Calu3 (cell line): ENCODE measurements around the gene FGF5. TPM values are rescaled to one million over a fixed set of nuclear protein-coding genes. Genes with fewer than 3 reads are reported as not detected.
"Not testable (repeated sequence)": the region's sequence is repeated elsewhere in the genome, so short reads cannot be mapped to it uniquely, and the experiment has no call there.

Experiments
- BruUV-seq: library from RNA; stranded (reverse); fragments of 400-500 nt; replicated peaks from 2 replicates; lab custom pipeline; 2021; lab: Mats Ljungman, UMichigan
- CTCF ChIA-PET: fragments of 300-600 bp; sonication (Branson Sonifier 250); formaldehyde crosslinking; loops from one replicate; lab custom pipeline; 2022; ENCODE audit warnings: antibody characterized with exemption; lab: Charles Lee
- DNase-seq: peaks from one replicate; pipeline ENCODE4 v3.0.0; 2022
- H3K27ac Mint-ChIP-seq: one replicate; pipeline ENCODE4 v1.8.0; 2022; ENCODE audit warnings: mixed read lengths; ENCODE audit not compliant: unreplicated experiment
- H3K27me3 Mint-ChIP-seq: one replicate; pipeline ENCODE4 v1.8.0; 2022; ENCODE audit warnings: mixed read lengths; ENCODE audit not compliant: unreplicated experiment
- H3K36me3 Mint-ChIP-seq: one replicate; pipeline ENCODE4 v1.8.0; 2022; ENCODE audit warnings: mild to moderate bottlenecking, moderate library complexity, mixed read lengths; ENCODE audit not compliant: insufficient read depth, unreplicated experiment
- H3K4me1 Mint-ChIP-seq: one replicate; pipeline ENCODE4 v1.8.0; 2022; ENCODE audit warnings: mild to moderate bottlenecking, low read depth, mixed read lengths; ENCODE audit not compliant: unreplicated experiment
- H3K4me3 Mint-ChIP-seq: one replicate; pipeline ENCODE4 v1.8.0; 2022; ENCODE audit warnings: mild to moderate bottlenecking, low read depth, moderate library complexity, mixed read lengths; ENCODE audit not compliant: unreplicated experiment
- H3K9me3 Mint-ChIP-seq: one replicate; pipeline ENCODE4 v1.8.0; 2022; ENCODE audit warnings: low read depth, mixed read lengths; ENCODE audit not compliant: unreplicated experiment
- intact Hi-C: fragments of 100-400 bp; cut with micrococcal nuclease; formaldehyde crosslinking; loops from one replicate; pipeline ENCODE4 v1.10.0; 2022; ENCODE audit not compliant: unreplicated experiment
- total RNA-seq: library from RNA; stranded (reverse); gene quantifications from 2 replicates; pipeline ENCODE4 v1.2.3, GENCODE V29; 2022
- TF ChIP-seq, protein P1 (sequence below): fragments of 200-600 bp; IDR thresholded peaks from one replicate; pipeline ENCODE4 v1.8.0; 2022; ENCODE audit warnings: antibody characterized with exemption; ENCODE audit not compliant: unreplicated experiment

The FGF5 gene
- total RNA-seq, 1 experiment from 2014 or later: 0.50 TPM

GRCh38 chr4:80276931-80277330, 10.5 kb downstream of the FGF5 start:
- CTCF ChIA-PET: no interaction called here
- no peaks in the 10 kb centered on the region for H3K27me3 Mint-ChIP-seq

DNA sequence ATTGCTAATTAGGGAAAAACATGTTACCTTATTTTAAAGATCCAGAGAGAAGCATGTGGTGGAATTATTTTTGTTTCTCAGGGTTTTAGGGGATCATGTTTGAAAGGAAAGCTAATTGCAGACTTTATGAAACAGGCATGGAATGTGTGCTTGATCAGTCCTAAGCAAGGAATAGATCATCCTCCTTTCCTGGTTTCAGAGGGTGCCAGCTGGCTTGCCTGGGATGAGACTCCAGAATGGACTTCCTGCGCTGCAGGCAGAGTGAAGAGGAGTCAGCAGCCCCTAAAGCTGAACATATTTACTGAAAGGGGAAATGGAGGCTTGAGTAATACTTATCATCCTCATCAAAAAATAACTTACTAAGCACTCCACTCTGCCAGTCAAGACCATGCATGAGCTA, 13.3 kb downstream of the FGF5 start:
- DNase-seq: no peak
- Mint-ChIP-seq H3K9me3 (no peaks in the 10 kb centered on the region), H3K36me3 (no peaks in the 10 kb centered on the region), H3K4me1 (no peaks in the 10 kb centered on the region), H3K4me3 (no peak overlapping the region), H3K27me3 (no peaks in the 10 kb centered on the region), H3K27ac (no peak overlapping the region)
- TF ChIP-seq, protein P1, sequence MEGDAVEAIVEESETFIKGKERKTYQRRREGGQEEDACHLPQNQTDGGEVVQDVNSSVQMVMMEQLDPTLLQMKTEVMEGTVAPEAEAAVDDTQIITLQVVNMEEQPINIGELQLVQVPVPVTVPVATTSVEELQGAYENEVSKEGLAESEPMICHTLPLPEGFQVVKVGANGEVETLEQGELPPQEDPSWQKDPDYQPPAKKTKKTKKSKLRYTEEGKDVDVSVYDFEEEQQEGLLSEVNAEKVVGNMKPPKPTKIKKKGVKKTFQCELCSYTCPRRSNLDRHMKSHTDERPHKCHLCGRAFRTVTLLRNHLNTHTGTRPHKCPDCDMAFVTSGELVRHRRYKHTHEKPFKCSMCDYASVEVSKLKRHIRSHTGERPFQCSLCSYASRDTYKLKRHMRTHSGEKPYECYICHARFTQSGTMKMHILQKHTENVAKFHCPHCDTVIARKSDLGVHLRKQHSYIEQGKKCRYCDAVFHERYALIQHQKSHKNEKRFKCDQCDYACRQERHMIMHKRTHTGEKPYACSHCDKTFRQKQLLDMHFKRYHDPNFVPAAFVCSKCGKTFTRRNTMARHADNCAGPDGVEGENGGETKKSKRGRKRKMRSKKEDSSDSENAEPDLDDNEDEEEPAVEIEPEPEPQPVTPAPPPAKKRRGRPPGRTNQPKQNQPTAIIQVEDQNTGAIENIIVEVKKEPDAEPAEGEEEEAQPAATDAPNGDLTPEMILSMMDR: no peak
- no TSS peak for BruUV-seq
- intact Hi-C loops: no loop called here
- CTCF ChIA-PET: no interaction called here

More at GRCh38 chr4:80276931-80277330, 10.5 kb downstream of the FGF5 start:
- no peak for DNase-seq
- no TSS peak for BruUV-seq
- Mint-ChIP-seq H3K9me3 (no peaks in the 10 kb centered on the region), H3K4me3 (no peak overlapping the region), H3K36me3 (no peaks in the 10 kb centered on the region), H3K4me1 (no peaks in the 10 kb centered on the region), H3K27ac (no peak overlapping the region)
- TF ChIP-seq, protein P1: no peak
- intact Hi-C loops: no loop called here

DNA sequence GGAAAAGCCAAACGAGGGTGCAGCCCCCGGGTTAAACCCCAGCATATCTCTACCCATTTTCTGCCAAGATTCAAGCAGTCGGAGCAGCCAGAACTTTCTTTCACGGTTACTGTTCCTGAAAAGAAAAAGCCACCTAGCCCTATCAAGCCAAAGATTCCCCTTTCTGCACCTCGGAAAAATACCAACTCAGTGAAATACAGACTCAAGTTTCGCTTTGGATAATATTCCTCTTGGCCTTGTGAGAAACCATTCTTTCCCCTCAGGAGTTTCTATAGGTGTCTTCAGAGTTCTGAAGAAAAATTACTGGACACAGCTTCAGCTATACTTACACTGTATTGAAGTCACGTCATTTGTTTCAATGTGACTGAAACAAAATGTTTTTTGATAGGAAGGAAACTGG, 20.0 kb downstream of the FGF5 start:
- BruUV-seq: no TSS peak
- no peak overlapping the region for H3K4me3 Mint-ChIP-seq
- TF ChIP-seq, protein P1: no peak
- intact Hi-C loops: no loop called here
- H3K36me3 Mint-ChIP-seq: no peaks in the 10 kb centered on the region
- no peak for DNase-seq
- no peak overlapping the region for H3K27ac Mint-ChIP-seq
- CTCF ChIA-PET: no interaction called here
- no peaks in the 10 kb centered on the region for H3K27me3 Mint-ChIP-seq
- no peaks in the 10 kb centered on the region for H3K4me1 Mint-ChIP-seq
- no peaks in the 10 kb centered on the region for H3K9me3 Mint-ChIP-seq

- BruUV-seq, H3K27ac Mint-ChIP-seq, H3K4me1 Mint-ChIP-seq, intact Hi-C loops, H3K27me3 Mint-ChIP-seq, DNase-seq, CTCF ChIA-PET, H3K36me3 Mint-ChIP-seq, H3K4me3 Mint-ChIP-seq, H3K9me3 Mint-ChIP-seq: not testable (repeated sequence)
Measured at GRCh38 chr4:80290665-80291064, 24.2 kb downstream of the FGF5 start.

DNA sequence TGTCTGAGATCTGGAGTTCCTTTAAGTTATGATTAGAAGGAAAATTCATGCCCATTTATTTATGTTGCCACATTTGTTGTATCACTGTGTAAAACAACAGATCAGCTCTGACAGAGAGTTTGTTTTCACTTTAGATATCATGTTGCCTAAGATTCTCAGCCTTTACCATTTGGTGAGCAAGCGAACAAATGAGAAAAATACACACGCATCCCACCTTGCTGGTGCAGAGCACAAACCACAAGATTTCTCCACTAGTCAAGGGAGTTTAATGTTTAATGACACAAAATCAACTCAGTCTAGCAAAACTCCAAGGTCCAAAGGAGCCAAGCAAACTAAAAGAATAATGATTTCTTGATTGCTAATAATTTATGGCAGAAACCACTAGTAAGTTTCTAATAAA, 27.7 kb downstream of the FGF5 start:
- Mint-ChIP-seq H3K27ac (no peak overlapping the region), H3K36me3 (no peaks in the 10 kb centered on the region), H3K9me3 (no peaks in the 10 kb centered on the region), H3K27me3 (no peaks in the 10 kb centered on the region), H3K4me1 (no peaks in the 10 kb centered on the region), H3K4me3 (no peak overlapping the region)
- TF ChIP-seq, protein P1: no peak
- CTCF ChIA-PET: no interaction called here
- no peak for DNase-seq
- no TSS peak for BruUV-seq
- intact Hi-C loops: no loop called here
